SU-DHL-6 (cell line): ENCODE results near the gene PLXNA2.

Source experiments
- H2AFZ ChIP-seq: fragments of 200-600 bp; sonication (generic); 2 replicates; pipeline ENCODE4 v1.6.1; 2014; ENCODE audit warnings: low read depth, mild to moderate bottlenecking, moderate library complexity, mixed read lengths, antibody characterized with exemption, low read length; ENCODE audit not compliant: severe bottlenecking
- H3F3A ChIP-seq: fragments of 200-600 bp; shearing (Covaris generic); 2 replicates; pipeline ENCODE4 v1.6.0; 2016; ENCODE audit warnings: antibody characterized with exemption, mild to moderate bottlenecking; ENCODE audit not compliant: insufficient read depth
- H3K27ac ChIP-seq: fragments of 200-600 bp; sonication (generic); 2 replicates; pipeline ENCODE4 v1.5.1; 2016; ENCODE audit warnings: low read depth, mild to moderate bottlenecking, low read length, moderate library complexity, mixed read lengths
- H3K27me3 ChIP-seq: fragments of 200-600 bp; sonication (generic), shearing (Covaris generic); 2 replicates; pipeline ENCODE4 v1.6.0; 2014; ENCODE audit warnings: mild to moderate bottlenecking, low read length
- H3K36me3 ChIP-seq: fragments of 200-600 bp; sonication (generic); 2 replicates; pipeline ENCODE4 v1.6.1; 2014; ENCODE audit warnings: mild to moderate bottlenecking, low read length, mixed read lengths
- H3K4me2 ChIP-seq: fragments of 300-600, 200-600 bp; shearing (Covaris generic), sonication (generic); 2 replicates; pipeline ENCODE4 v1.6.0; 2014; ENCODE audit warnings: low read length, low read depth, mild to moderate bottlenecking; ENCODE audit not compliant: poor library complexity, severe bottlenecking
- H3K4me3 ChIP-seq: fragments of 200-600 bp; sonication (generic); 2 replicates; pipeline ENCODE4 v1.5.1; 2014; ENCODE audit warnings: antibody characterized with exemption, low read length, mild to moderate bottlenecking, mixed read lengths; ENCODE audit not compliant: insufficient read depth, poor library complexity, severe bottlenecking
- H3K79me2 ChIP-seq: fragments of 200-600 bp; sonication (generic); 2 replicates; pipeline ENCODE4 v1.6.1; 2014; ENCODE audit warnings: mild to moderate bottlenecking, low read length, moderate library complexity; ENCODE audit not compliant: insufficient read depth
- H3K9ac ChIP-seq: fragments of 200-600 bp; sonication (generic); 2 replicates; pipeline ENCODE4 v1.7.0; 2014; ENCODE audit warnings: mild to moderate bottlenecking, low read length
- H3K9me2 ChIP-seq: fragments of 200-600 bp; sonication (generic); replicated peaks from 2 replicates; pipeline ENCODE4 v1.6.1; 2014; ENCODE audit warnings: low read length; ENCODE audit not compliant: insufficient read depth
- H3K9me3 ChIP-seq: fragments of 200-600 bp; sonication (generic); 2 replicates; pipeline ENCODE4 v1.6.1; 2014; ENCODE audit warnings: low read length, mixed read lengths; ENCODE audit not compliant: insufficient read depth
- H4K20me1 ChIP-seq: fragments of 200-600 bp; sonication (generic); 2 replicates; pipeline ENCODE4 v1.6.1; 2014; ENCODE audit warnings: low read depth, mild to moderate bottlenecking, antibody characterized with exemption, low read length, moderate library complexity, mixed read lengths
- CTCF ChIP-seq: fragments of 200-600 bp; sonication (generic); IDR thresholded peaks from one replicate; pipeline ENCODE4 v1.5.1; 2017; ENCODE audit warnings: antibody characterized with exemption, mild to moderate bottlenecking, low read length, moderate library complexity; ENCODE audit not compliant: insufficient read depth, poor library complexity, severe bottlenecking
- EZH2phosphoT487 ChIP-seq: fragments of 200-600 bp; sonication (generic), shearing (Covaris generic); conservative IDR thresholded peaks from 2 replicates; pipeline ENCODE4 v1.6.1; 2018; ENCODE audit warnings: mild to moderate bottlenecking, antibody characterized with exemption, low read length, moderate library complexity, mixed read lengths

PLXNA2 gene

DNA sequence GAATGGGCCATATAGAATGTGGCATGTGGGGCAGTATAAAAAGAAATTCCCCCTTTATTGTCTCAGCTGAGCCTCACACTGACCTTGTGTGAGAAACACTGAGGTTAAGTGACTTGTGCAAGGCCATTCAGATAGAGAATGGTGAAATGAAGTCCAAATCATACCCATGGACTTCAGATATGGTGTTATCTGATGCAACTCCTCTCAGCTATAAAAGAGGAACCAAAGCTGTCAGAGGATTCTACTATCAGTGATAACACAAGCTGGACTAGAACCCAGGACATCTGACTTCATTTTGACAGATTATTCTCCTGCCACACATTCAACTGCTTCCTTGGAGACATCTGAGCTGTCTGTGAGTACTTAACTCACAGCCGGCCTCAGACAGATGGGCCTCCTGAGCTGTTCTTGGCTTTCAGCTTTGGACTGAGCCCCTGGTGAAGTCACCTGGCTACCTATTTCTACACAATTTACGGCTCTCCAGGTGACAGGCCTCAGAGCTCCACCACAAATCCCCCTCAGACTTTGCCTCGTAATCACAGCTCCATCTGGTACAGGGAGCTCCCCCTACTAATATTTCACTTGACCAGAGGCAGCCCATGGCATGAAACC is 104.6 kb downstream of the PLXNA2 start:
- H3K4me2 ChIP-seq, result no peak overlapping the region
- no peaks in the 10 kb centered on the region for H3K36me3 ChIP-seq
- no peak overlapping the region for H2AFZ ChIP-seq
- no peak overlapping the region for H3K27ac ChIP-seq
- H3K27me3 ChIP-seq, result no peaks in the 10 kb centered on the region
- H3K79me2 ChIP-seq, result no peaks in the 10 kb centered on the region
- TF ChIP-seq CTCF (no peak), EZH2phosphoT487 (no peak)
- no peaks in the 10 kb centered on the region for H3K9me3 ChIP-seq
- no peaks in the 10 kb centered on the region for H4K20me1 ChIP-seq
- H3K9me2 ChIP-seq, result no peaks in the 10 kb centered on the region
- H3K9ac ChIP-seq, result no peak overlapping the region
- H3F3A ChIP-seq, result no peaks in the 10 kb centered on the region
- no peak overlapping the region for H3K4me3 ChIP-seq

GRCh38 chr1:208137193-208137592 is 107.0 kb downstream of the PLXNA2 start:
- no peak overlapping the region for H3K27ac ChIP-seq
- H3K36me3 ChIP-seq, result no peaks in the 10 kb centered on the region
- no peaks in the 10 kb centered on the region for H3K9me3 ChIP-seq
- no peak overlapping the region for H3K4me2 ChIP-seq
- no peak overlapping the region for H3K4me3 ChIP-seq
- no peaks in the 10 kb centered on the region for H3F3A ChIP-seq
- H3K9me2 ChIP-seq, result no peaks in the 10 kb centered on the region
- no peaks in the 10 kb centered on the region for H3K79me2 ChIP-seq
- H3K9ac ChIP-seq, result no peak overlapping the region
- no peaks in the 10 kb centered on the region for H4K20me1 ChIP-seq
- no peaks in the 10 kb centered on the region for H3K27me3 ChIP-seq
- TF ChIP-seq EZH2phosphoT487 (no peak), CTCF (no peak)
- no peak overlapping the region for H2AFZ ChIP-seq

DNA sequence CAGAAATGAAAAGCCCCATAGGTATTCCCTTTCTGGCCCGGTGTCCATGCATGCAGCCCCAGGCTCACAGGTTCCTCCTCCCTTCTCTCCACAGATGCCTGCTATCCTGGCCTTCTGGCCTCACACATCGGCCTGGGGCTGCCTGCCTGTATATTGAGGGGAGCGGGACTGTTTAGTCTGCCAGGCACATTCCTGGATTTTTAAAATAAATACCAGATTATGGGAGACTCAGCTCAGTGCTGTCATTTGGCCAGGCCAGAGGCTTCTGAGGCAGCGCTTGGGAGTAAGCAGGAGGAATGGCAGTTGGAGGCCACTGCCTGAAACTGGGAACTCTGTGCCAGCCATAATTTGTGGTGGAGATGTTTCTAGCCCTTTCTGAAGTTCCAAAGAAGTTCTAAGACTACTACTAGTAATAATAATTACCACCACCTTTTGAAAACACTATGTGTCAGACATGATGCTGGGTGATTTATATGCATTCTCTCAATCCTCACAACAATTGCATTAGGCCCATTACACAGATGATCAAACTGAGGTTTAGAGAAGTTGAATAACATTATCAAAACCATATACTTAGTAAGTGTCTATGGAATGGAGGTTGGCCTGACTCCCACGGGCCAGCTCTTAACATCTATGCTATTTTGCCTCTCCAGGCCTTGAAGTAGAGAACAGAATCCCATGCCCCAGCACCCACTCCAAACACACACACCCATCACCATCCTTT is 107.6 kb downstream of the PLXNA2 start:
- Histone ChIP-seq H4K20me1 (no peaks in the 10 kb centered on the region), H3K4me3 (no peak overlapping the region), H3F3A (no peaks in the 10 kb centered on the region), H3K9ac (no peak overlapping the region), H3K36me3 (no peaks in the 10 kb centered on the region), H2AFZ (no peak overlapping the region), H3K27me3 (no peaks in the 10 kb centered on the region), H3K9me2 (no peaks in the 10 kb centered on the region), H3K9me3 (no peaks in the 10 kb centered on the region), H3K4me2 (no peak overlapping the region), H3K79me2 (no peaks in the 10 kb centered on the region), H3K27ac (no peak overlapping the region)
- TF ChIP-seq CTCF (no peak), EZH2phosphoT487 (no peak)
